ENCODE data around the gene PKDCC. TPM values are rescaled to one million over a fixed set of nuclear protein-coding genes. Genes with fewer than 3 reads are reported as not detected.

Gene PKDCC
- total and polyA plus RNA-seq, 10 of the 15 experiments (the other 5 are each of a cell fraction or from before 2014, with no cell fraction given), result 0.13 to 10.2 (median 2.3) TPM

DNA sequence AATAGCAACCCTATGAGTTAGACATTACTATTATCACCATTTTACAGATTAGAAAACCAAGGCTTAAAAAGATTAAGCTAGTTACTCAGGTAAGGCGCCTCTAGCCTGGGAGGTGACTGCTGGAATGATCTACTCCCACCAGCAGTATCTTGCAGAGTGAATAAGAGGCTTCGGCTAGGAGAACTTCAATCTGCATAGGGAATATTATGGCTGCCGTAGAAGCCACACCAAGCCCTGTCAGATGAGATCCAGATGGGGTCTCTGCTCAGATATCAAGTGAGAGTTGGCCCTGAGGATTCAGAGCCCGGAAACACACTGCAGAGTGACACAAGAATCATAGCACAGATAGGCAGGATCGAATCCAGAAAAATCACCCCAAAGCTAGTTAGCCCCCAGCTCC lies 21.5 kb upstream of the PKDCC start:
- no peak for FAIRE-seq

More for the DNA sequence above, 21.5 kb upstream of the PKDCC start:
- no peak overlapping the region for H3K4me3 ChIP-seq
- peak overlapping the region; percentile 2; the same call in 1 of the 2 replicates for H2AFZ ChIP-seq (ENCODE audit: control insufficient read depth, low read depth, low read length)
- no peak overlapping the region for H3K4me2 ChIP-seq (ENCODE audit: control insufficient read depth, insufficient read depth)
- POLR2A ChIA-PET, result no interaction called here
- no peak overlapping the region for H3K9ac ChIP-seq (ENCODE audit: control insufficient read depth, insufficient read depth, low read length)
- TF ChIP-seq PML (IDR thresholded peaks at IDR 0.05; ENCODE audit: low read length) (no peak), FOS (IDR thresholded peaks at IDR 0.05; ENCODE audit: borderline replicate concordance, extremely low read depth, insufficient read length) (no peak), TCF3 (IDR thresholded peaks at IDR 0.05; ENCODE audit: borderline replicate concordance, insufficient read depth, low read depth, low read length) (no peak), MEF2A (IDR thresholded peaks at IDR 0.05; ENCODE audit: insufficient read depth, low read depth, low read length) (no peak), ZNF24 (IDR thresholded peaks at IDR 0.05) (no peak), RAD51 (IDR thresholded peaks at IDR 0.05) (no peak), RCOR1 (conservative IDR thresholded peaks at IDR 0.05; ENCODE audit: low read depth, low read length) (no peak), EP300 (IDR thresholded peaks at IDR 0.05; ENCODE audit: borderline replicate concordance in 1 of 2, control insufficient read depth in 1 of 2, low read depth in 2 of 2, low read length in 2 of 2) (no peak), MEF2B (IDR thresholded peaks at IDR 0.05; ENCODE audit: partially characterized antibody, poor library complexity, severe bottlenecking) (no peak), ZNF687 (IDR thresholded peaks at IDR 0.05) (no peak)
- TF ChIP-seq, protein P1, sequence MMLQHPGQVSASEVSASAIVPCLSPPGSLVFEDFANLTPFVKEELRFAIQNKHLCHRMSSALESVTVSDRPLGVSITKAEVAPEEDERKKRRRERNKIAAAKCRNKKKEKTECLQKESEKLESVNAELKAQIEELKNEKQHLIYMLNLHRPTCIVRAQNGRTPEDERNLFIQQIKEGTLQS (IDR thresholded peaks at IDR 0.05; ENCODE audit: borderline replicate concordance, extremely low read depth, low read depth, low read length), result no peak
- DNase-seq (ENCODE audit: low read depth, low spot score) (no peak), ATAC-seq (no peak)
- peaks cover 2% of the 10 kb centered on the region; the same call in 2 of the 3 replicates for H3K9me3 ChIP-seq (replicated peaks; ENCODE audit: control insufficient read depth, insufficient read depth, low read length)
- no peaks in the 10 kb centered on the region; a peak in 1 of 4 replicates for H3K27me3 ChIP-seq (replicated peaks in 1 of 2; ENCODE audit: control insufficient read depth in 2 of 2, insufficient read depth in 2 of 2, low read length in 1 of 2)
- CTCF ChIA-PET, result no interaction called here
- no peaks in the 10 kb centered on the region for H4K20me1 ChIP-seq (ENCODE audit: control insufficient read depth, insufficient read depth)
- H3K27ac ChIP-seq (ENCODE audit: control insufficient read depth, insufficient read depth), result no peak overlapping the region
- SMC1A ChIA-PET (ENCODE audit: uncharacterized antibody, unreplicated experiment), result no interaction called here
- WGBS (ENCODE audit: insufficient coverage, insufficient replicate concordance, low lambda C conversion rate, missing lambda C conversion rate), result 88% methylated on average over 5 of the region's 5 CpGs
- peaks cover 37% of the 10 kb centered on the region for H3K4me1 ChIP-seq (ENCODE audit: control insufficient read depth, insufficient read depth, low read length)
- no peaks in the 10 kb centered on the region for H3K79me2 ChIP-seq (ENCODE audit: control insufficient read depth, insufficient read depth, low read length)
- RAD21 ChIA-PET (ENCODE audit: unreplicated experiment), result no interaction called here
- no peaks in the 10 kb centered on the region for H3K36me3 ChIP-seq (ENCODE audit: control insufficient read depth in 2 of 2, insufficient read depth in 2 of 2, low read length in 1 of 2)
- in situ Hi-C loops (cut with MboI) (no loop called here), intact Hi-C loops (cut with micrococcal nuclease; ENCODE audit: unreplicated experiment) (no loop called here)
- no TSS peak for BruUV-seq (replicated peaks)
